ENCODE measurements around the gene BPGM.
A peak's percentile ranks its signal among the peaks of the same experiment; 100 is the strongest.

GRCh38 chr7:134646425-134647305 is at the start of gene BPGM:
- TF ChIP-seq CTCF (conservative IDR thresholded peaks at IDR 0.05; ENCODE audit: low read length) (peak; percentile 62), EZH2phosphoT487 (IDR thresholded peaks at IDR 0.05; ENCODE audit: borderline replicate concordance) (no peak)

Data from Loucy (cell line).